H9 (cell line): ENCODE measurements around the gene CD68. TPM values are rescaled to one million over a fixed set of nuclear protein-coding genes. Genes with fewer than 3 reads are reported as not detected.

Experiments used
- DNase-seq: peaks from one replicate; pipeline ENCODE4 v3.0.0-alpha.2; 2017
- H2AFZ ChIP-seq: one replicate; pipeline ENCODE4 v1.6.1; 2013; ENCODE audit warnings: mild to moderate bottlenecking, low read length, control low read depth, moderate library complexity
- H2AK5ac ChIP-seq: 2 replicates; pipeline ENCODE4 v1.6.1; 2013; ENCODE audit warnings: low read length, control low read depth, mixed read lengths; ENCODE audit not compliant: insufficient read length
- H2BK120ac ChIP-seq: one replicate; pipeline ENCODE4 v1.6.1; 2013; ENCODE audit warnings: low read depth, mild to moderate bottlenecking, low read length, control low read depth, inconsistent platforms; ENCODE audit not compliant: poor library complexity, severe bottlenecking
- H2BK12ac ChIP-seq: 2 replicates; pipeline ENCODE4 v1.6.1; 2013; ENCODE audit warnings: low read length, control low read depth, mixed read lengths, low read depth; ENCODE audit not compliant: insufficient read length
- H2BK15ac ChIP-seq: 2 replicates; pipeline ENCODE4 v1.6.1; 2013; ENCODE audit warnings: low read depth, low read length, control low read depth
- H2BK20ac ChIP-seq: one replicate; pipeline ENCODE4 v1.6.1; 2013; ENCODE audit warnings: low read depth, mild to moderate bottlenecking, low read length, control low read depth, inconsistent platforms; ENCODE audit not compliant: poor library complexity, severe bottlenecking
- H2BK5ac ChIP-seq: 2 replicates; pipeline ENCODE4 v1.6.1; 2013; ENCODE audit warnings: low read length, control low read depth, mixed read lengths; ENCODE audit not compliant: insufficient read length
- H3K14ac ChIP-seq: 2 replicates; pipeline ENCODE4 v1.6.1; 2013; ENCODE audit warnings: low read length, control low read depth; ENCODE audit not compliant: insufficient read depth
- H3K18ac ChIP-seq: 2 replicates; pipeline ENCODE4 v1.6.1; 2013; ENCODE audit warnings: low read depth, mild to moderate bottlenecking, mixed read lengths, low read length, control low read depth; ENCODE audit not compliant: insufficient read length
- H3K23ac ChIP-seq: 2 replicates; pipeline ENCODE4 v1.6.1; 2013; ENCODE audit warnings: low read length, control low read depth, mixed read lengths, low read depth; ENCODE audit not compliant: insufficient read length
- H3K23me2 ChIP-seq: 2 replicates; pipeline ENCODE4 v1.6.1; 2013; ENCODE audit warnings: low read depth, mild to moderate bottlenecking, mixed read lengths, low read length, control low read depth; ENCODE audit not compliant: insufficient read length, poor library complexity, severe bottlenecking
- H3K27ac ChIP-seq: 2 replicates; pipeline ENCODE4 v1.5.1; 2013; ENCODE audit warnings: low read length, control low read depth, mixed read lengths, low read depth; ENCODE audit not compliant: insufficient read length
- H3K27me3 ChIP-seq: 2 replicates; pipeline ENCODE4 v1.6.1; 2013; ENCODE audit warnings: low read length, control low read depth, inconsistent platforms; ENCODE audit not compliant: insufficient read depth
- H3K4ac ChIP-seq: 2 replicates; pipeline ENCODE4 v1.6.1; 2013; ENCODE audit warnings: low read depth, mild to moderate bottlenecking, control low read depth, inconsistent platforms, low read length, moderate library complexity
- H3K4me1 ChIP-seq: 2 replicates; pipeline ENCODE4 v1.6.1; 2013; ENCODE audit warnings: low read length, control low read depth, inconsistent platforms; ENCODE audit not compliant: insufficient read depth
- H3K4me2 ChIP-seq: 2 replicates; pipeline ENCODE4 v1.6.1; 2013; ENCODE audit warnings: low read length, control low read depth, mixed read lengths; ENCODE audit not compliant: insufficient read length, insufficient read depth
- H3K56ac ChIP-seq: 2 replicates; pipeline ENCODE4 v1.6.1; 2013; ENCODE audit warnings: low read depth, mild to moderate bottlenecking, mixed read lengths, low read length, control low read depth; ENCODE audit not compliant: insufficient read length
- H3K79me1 ChIP-seq: 2 replicates; pipeline ENCODE4 v1.6.1; 2013; ENCODE audit warnings: low read depth, mild to moderate bottlenecking, moderate library complexity, low read length, control low read depth, inconsistent platforms; ENCODE audit not compliant: insufficient read depth, poor library complexity, severe bottlenecking
- H3K79me2 ChIP-seq: 2 replicates; pipeline ENCODE4 v1.6.1; 2013; ENCODE audit warnings: low read length, control low read depth, inconsistent platforms; ENCODE audit not compliant: insufficient read depth
- H3K9ac ChIP-seq: 2 replicates; pipeline ENCODE4 v1.6.1; 2013; ENCODE audit warnings: low read length, control low read depth, mixed read lengths; ENCODE audit not compliant: insufficient read length; ENCODE audit errors: extremely low read depth
- H3K9me3 ChIP-seq: one replicate; pipeline ENCODE4 v1.6.1; 2013; ENCODE audit warnings: low read depth, low read length, inconsistent platforms; ENCODE audit not compliant: control insufficient read depth
- H3T11ph ChIP-seq: one replicate; pipeline ENCODE4 v1.6.1; 2013; ENCODE audit warnings: mild to moderate bottlenecking, low read length, control low read depth, inconsistent platforms
- H4K20me1 ChIP-seq: one replicate; pipeline ENCODE4 v1.6.1; 2013; ENCODE audit not compliant: control insufficient read depth, insufficient read length, insufficient read depth
- H4K5ac ChIP-seq: 2 replicates; pipeline ENCODE4 v1.6.1; 2013; ENCODE audit warnings: low read depth, mild to moderate bottlenecking, mixed read lengths, low read length, control low read depth; ENCODE audit not compliant: insufficient read length
- H4K8ac ChIP-seq: replicated peaks from 2 replicates; pipeline ENCODE4 v1.6.1; 2013; ENCODE audit warnings: low read length, control low read depth, mixed read lengths, low read depth; ENCODE audit not compliant: insufficient read length
- H4K91ac ChIP-seq: 2 replicates; pipeline ENCODE4 v1.6.1; 2013; ENCODE audit warnings: low read depth, mild to moderate bottlenecking, moderate library complexity, mixed read lengths, low read length, control low read depth; ENCODE audit not compliant: insufficient read length
- H3K27ac Mint-ChIP-seq, 3 experiments: 2 replicates in 2 of 3; 3 replicates in 1 of 3; pipeline ENCODE4 v1.8.0; 2020 to 2021; ENCODE audit warnings: mixed read lengths in 3 of 3, mild to moderate bottlenecking in 1 of 3, moderate library complexity in 1 of 3
- H3K27me3 Mint-ChIP-seq: 2 replicates; pipeline ENCODE4 v1.8.0; 2021; ENCODE audit warnings: low read depth, mild to moderate bottlenecking, moderate library complexity, mixed read lengths
- H3K36me3 Mint-ChIP-seq, 3 experiments: 2 replicates in 2 of 3; 3 replicates in 1 of 3; pipeline ENCODE4 v1.8.0; 2020 to 2021; ENCODE audit warnings: low read depth in 3 of 3, mixed read lengths in 3 of 3; ENCODE audit not compliant: insufficient read depth in 1 of 3
- H3K4me1 Mint-ChIP-seq, 2 experiments: 2 replicates each; pipeline ENCODE4 v1.8.0; 2020; ENCODE audit warnings: mixed read lengths in 2 of 2
- H3K4me3 Mint-ChIP-seq, 2 experiments: 2 replicates in 1 of 2; 3 replicates in 1 of 2; pipeline ENCODE4 v1.8.0; 2020 to 2021; ENCODE audit warnings: mild to moderate bottlenecking in 2 of 2, mixed read lengths in 2 of 2, moderate library complexity in 1 of 2
- H3K9me3 Mint-ChIP-seq, 2 experiments: 2 replicates in 1 of 2; 3 replicates in 1 of 2; pipeline ENCODE4 v1.8.0; 2020; ENCODE audit warnings: mild to moderate bottlenecking in 2 of 2, mixed read lengths in 2 of 2, moderate library complexity in 1 of 2
- WGBS: extraction: QIAGEN DNeasy Blood & Tissue Kit; methylation state at CpG from one replicate; pipeline ENCODE4 v1.1.7; 2013; ENCODE audit warnings: missing lambda C conversion rate, low lambda C conversion rate, mixed read lengths; ENCODE audit not compliant: insufficient read length; ENCODE audit errors: extremely low coverage; 5-methylcytosine and 5-hydroxymethylcytosine counted together
- total RNA-seq: library from RNA; stranded (reverse); gene quantifications from 2 replicates; pipeline ENCODE4 v1.2.1, GENCODE V29; 2021
- TF ChIP-seq, protein P1 (sequence below): fragments of 200-600 bp; sonication (generic); conservative IDR thresholded peaks from 3 replicates; pipeline ENCODE4 v1.8.0; 2021; ENCODE audit warnings: antibody characterized with exemption, mild to moderate bottlenecking

The CD68 gene
- total RNA-seq, 1 experiment from 2014 or later, result 0.42 TPM

DNA sequence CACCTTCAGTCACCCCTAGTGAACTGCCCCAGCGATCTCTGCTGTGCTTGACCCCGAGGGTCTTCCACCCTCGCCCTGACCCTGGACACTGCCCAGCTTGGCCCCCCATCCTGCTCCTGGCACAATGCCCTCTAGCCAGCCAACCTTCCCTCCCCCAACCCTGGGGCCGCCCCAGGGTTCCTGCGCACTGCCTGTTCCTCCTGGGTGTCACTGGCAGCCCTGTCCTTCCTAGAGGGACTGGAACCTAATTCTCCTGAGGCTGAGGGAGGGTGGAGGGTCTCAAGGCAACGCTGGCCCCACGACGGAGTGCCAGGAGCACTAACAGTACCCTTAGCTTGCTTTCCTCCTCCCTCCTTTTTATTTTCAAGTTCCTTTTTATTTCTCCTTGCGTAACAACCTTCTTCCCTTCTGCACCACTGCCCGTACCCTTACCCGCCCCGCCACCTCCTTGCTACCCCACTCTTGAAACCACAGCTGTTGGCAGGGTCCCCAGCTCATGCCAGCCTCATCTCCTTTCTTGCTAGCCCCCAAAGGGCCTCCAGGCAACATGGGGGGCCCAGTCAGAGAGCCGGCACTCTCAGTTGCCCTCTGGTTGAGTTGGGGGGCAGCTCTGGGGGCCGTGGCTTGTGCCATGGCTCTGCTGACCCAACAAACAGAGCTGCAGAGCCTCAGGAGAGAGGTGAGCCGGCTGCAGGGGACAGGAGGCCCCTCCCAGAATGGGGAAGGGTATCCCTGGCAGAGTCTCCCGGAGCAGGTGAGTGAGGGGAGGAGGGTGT, 20.7 kb upstream of the CD68 start, which contains the start of gene TNFSF13:
Gene TNFSF13, plus strand, starts transcription at position 207 of the 776 bp plus-strand sequence. Its CDS starts 290 bp downstream, at position 497.
- Histone ChIP-seq H3K18ac (no peak within 1 kb of the TSS), H3K23me2 (peaks cover 9% of the 10 kb centered on the region), H3K27ac (no peak within 1 kb of the TSS), H3K27me3 (no peaks in the 10 kb centered on the region), H3K79me2 (peaks cover 7% of the 10 kb centered on the region; the same call in 1 of the 2 replicates), H3K9ac (no peak within 1 kb of the TSS), H4K8ac (no peak within 1 kb of the TSS), H3K23ac (no peak within 1 kb of the TSS), H3K4me2 (no peak within 1 kb of the TSS), H4K5ac (no peak within 1 kb of the TSS), H3K4ac (no peak within 1 kb of the TSS), H4K91ac (no peak within 1 kb of the TSS), H2AFZ (no peak within 1 kb of the TSS), H2BK5ac (no peak within 1 kb of the TSS), H3K9me3 (no peaks in the 10 kb centered on the region), H2BK120ac (no peak within 1 kb of the TSS), H3K14ac (peak within 1 kb of the TSS; percentile 4; the same call in 1 of the 2 replicates), H3K4me1 (0 out of 2 replicates have a peak, but pooled peaks cover 2% of the 10 kb centered on the region), H3K56ac (no peak within 1 kb of the TSS), H4K20me1 (no peaks in the 10 kb centered on the region), H2AK5ac (no peak within 1 kb of the TSS), H2BK12ac (no peak within 1 kb of the TSS), H2BK15ac (no peak within 1 kb of the TSS), H3T11ph (no peak within 1 kb of the TSS), H2BK20ac (no peak within 1 kb of the TSS), H3K79me1 (peaks cover 8% of the 10 kb centered on the region)
- Mint-ChIP-seq H3K36me3 (peaks cover 0 to 8% (median 7%) of the 10 kb centered on the region in 3 experiments; a peak in 6 of 7 replicates), H3K27me3 (peaks cover 2% of the 10 kb centered on the region; the same call in 1 of the 2 replicates), H3K27ac (peak within 1 kb of the TSS; percentile 85 to 88 (median 87); a peak in 5 of 7 replicates), H3K9me3 (no peaks in the 10 kb centered on the region), H3K4me1 (peaks cover 43 to 62% of the 10 kb centered on the region in 2 experiments), H3K4me3 (peak within 1 kb of the TSS; percentile 26 to 68; a peak in 3 of 5 replicates)
- DNase-seq, result no peak
- no CpG with 5 or more reads among the region's 16 CpGs for WGBS
- TF ChIP-seq, protein P1, sequence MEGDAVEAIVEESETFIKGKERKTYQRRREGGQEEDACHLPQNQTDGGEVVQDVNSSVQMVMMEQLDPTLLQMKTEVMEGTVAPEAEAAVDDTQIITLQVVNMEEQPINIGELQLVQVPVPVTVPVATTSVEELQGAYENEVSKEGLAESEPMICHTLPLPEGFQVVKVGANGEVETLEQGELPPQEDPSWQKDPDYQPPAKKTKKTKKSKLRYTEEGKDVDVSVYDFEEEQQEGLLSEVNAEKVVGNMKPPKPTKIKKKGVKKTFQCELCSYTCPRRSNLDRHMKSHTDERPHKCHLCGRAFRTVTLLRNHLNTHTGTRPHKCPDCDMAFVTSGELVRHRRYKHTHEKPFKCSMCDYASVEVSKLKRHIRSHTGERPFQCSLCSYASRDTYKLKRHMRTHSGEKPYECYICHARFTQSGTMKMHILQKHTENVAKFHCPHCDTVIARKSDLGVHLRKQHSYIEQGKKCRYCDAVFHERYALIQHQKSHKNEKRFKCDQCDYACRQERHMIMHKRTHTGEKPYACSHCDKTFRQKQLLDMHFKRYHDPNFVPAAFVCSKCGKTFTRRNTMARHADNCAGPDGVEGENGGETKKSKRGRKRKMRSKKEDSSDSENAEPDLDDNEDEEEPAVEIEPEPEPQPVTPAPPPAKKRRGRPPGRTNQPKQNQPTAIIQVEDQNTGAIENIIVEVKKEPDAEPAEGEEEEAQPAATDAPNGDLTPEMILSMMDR, result no peak
